ENCODE results near the gene HAUS8. TPM values are rescaled to one million over a fixed set of nuclear protein-coding genes. Genes with fewer than 3 reads are reported as not detected.

HAUS8 gene
- 1 to 10 TPM; 1.0 to 9.8 (median 4.9) TPM for polyA plus RNA-seq

DNA sequence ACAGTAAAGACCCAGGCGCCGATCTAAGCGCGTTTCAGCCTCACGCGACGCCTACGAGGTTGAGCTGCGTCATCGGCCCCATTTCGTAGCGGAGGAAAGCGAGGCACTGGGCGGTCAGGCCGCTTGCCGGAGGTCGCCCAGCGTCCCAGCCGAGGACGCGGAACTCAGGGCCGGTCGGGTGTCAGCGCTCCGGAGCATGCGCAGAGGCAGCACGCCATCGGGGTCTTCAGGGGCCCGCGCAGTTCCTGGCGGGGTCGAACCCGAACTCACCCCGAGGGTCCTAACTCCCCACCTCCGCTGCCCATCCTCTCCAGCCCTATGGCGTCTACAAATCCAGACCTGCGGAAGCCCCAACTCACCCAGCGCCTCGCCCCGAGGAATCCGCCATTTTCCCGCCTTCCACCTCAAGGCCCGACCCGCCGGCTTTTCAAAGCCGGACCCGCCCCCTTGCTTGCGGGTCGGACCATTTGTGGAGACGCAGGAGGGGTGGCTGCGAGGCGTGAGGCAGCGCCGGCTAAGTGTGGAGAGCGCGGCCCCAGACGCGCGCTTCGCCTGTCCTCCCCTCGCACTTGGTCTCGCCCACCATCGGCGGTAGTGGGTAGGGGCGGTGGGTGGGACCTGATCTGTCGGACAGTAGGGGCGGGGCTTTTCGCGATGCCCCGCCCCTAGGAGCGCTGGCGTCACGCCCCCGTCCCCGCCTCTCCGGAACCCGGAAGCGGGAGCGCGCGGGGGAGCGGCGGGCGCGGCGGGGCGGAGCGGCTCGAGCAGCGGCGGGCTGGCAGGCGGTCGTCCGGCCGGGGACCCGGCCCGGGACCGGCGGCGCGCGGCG is at the start of gene HAUS8, which contains the start of gene MYO9B:
HAUS8 (minus strand) TSS at position 418 of the 829 bp plus-strand sequence; CDS start at position 388, 30 bp downstream.
MYO9B (plus strand) TSS at position 743 of the 829 bp plus-strand sequence. CDS start 25,941 bp downstream, outside the sequence.
- peak within 1 kb of the TSS; percentile 96 to 100 (median 99) for H3K4me3 Mint-ChIP-seq

DNA sequence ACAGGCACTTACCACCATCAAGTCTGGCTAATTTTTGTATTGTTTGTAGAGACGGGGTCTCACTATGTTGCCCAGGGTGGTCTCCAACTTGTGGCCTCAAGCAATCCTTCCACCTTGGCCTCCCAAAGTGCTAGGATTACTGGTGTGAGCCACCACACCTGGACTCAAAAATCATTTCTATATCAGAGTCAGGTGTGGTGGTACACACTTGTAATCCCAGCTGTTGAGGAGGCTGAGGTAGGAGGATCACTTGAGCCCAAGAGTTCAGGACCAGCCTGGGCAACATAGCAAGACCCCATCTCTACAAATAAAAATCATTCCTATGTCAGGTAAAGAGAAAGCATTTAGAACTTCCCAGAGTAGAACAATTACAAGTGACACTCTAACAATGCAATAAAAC is 48.8 kb upstream of the HAUS8 start:
- Mint-ChIP-seq H3K27me3 (ENCODE audit: low read depth in 3 of 3) (peaks cover 7 to 18% (median 11%) of the 10 kb centered on the region in 3 donors), H3K4me1 (peaks cover 71 to 72% of the 10 kb centered on the region in 2 donors)

More for the DNA sequence above, at the start of gene HAUS8, which contains the start of gene MYO9B:
- Mint-ChIP-seq H3K27me3 (ENCODE audit: low read depth in 3 of 3) (peaks cover 5 to 22% (median 18%) of the 10 kb centered on the region in 3 donors), H3K9me3 (no peaks in the 10 kb centered on the region), H3K4me1 (peaks cover 56 to 65% of the 10 kb centered on the region in 2 donors), H3K27ac (peak within 1 kb of the TSS; percentile 96 to 100 (median 99)), H3K36me3 (peaks cover 0 to 14% (median 4%) of the 10 kb centered on the region in 3 donors)
- peak; percentile 100 for DNase-seq

DNA sequence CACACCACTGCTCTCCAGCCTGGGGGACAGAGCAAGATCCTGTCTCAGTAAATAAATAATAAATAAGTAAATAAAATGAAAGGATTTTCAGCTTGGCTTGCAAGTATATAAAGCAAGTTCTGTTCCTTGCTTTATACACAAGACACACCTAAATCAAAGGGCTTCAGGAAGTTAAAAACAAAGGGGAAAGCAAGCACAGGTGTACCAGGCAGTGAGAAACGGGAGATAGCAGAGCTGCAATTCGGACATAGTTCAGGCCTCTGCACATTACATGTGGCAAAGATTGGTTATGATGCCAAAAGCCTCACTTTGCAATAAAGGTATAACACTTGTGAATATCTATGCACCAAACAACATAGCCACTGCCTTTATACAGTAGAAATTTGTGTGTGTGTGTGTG is 47.8 kb upstream of the HAUS8 start:
- no peak for DNase-seq
- Mint-ChIP-seq H3K27me3 (ENCODE audit: low read depth in 3 of 3) (peaks cover 7 to 18% (median 11%) of the 10 kb centered on the region in 3 donors), H3K9me3 (no peaks in the 10 kb centered on the region), H3K27ac (peak overlapping the region in 4 of 6 donors; percentile 62 to 100 (median 94)), H3K4me3 (peak overlapping the region in 2 of 5 donors; percentile 12 to 75), H3K4me1 (peaks cover 69 to 75% of the 10 kb centered on the region in 2 donors), H3K36me3 (peaks cover 0 to 3% (median 3%) of the 10 kb centered on the region in 3 donors)

More for the DNA sequence above, 48.8 kb upstream of the HAUS8 start:
- Mint-ChIP-seq H3K9me3 (no peaks in the 10 kb centered on the region), H3K36me3 (peaks cover 0 to 7% (median 3%) of the 10 kb centered on the region in 3 donors), H3K4me3 (peak overlapping the region; percentile 87 to 94 (median 89)), H3K27ac (peak overlapping the region; percentile 99 to 100 (median 100))
- DNase-seq = no peak

- H3K36me3 Mint-ChIP-seq = peaks cover 0 to 3% (median 3%) of the 10 kb centered on the region in 3 donors
- no peaks in the 10 kb centered on the region for H3K9me3 Mint-ChIP-seq
- DNase-seq = no peak
- no peak overlapping the region for H3K4me3 Mint-ChIP-seq
- peaks cover 65 to 77% of the 10 kb centered on the region in 2 donors for H3K4me1 Mint-ChIP-seq
- peaks cover 7 to 19% (median 11%) of the 10 kb centered on the region in 3 donors for H3K27me3 Mint-ChIP-seq (ENCODE audit: low read depth in 3 of 3)
- peak overlapping the region in 1 of 6 donors; percentile 45 for H3K27ac Mint-ChIP-seq
Observed at GRCh38 chr19:17121736-17122293, 46.6 kb upstream of the HAUS8 start.

DNA sequence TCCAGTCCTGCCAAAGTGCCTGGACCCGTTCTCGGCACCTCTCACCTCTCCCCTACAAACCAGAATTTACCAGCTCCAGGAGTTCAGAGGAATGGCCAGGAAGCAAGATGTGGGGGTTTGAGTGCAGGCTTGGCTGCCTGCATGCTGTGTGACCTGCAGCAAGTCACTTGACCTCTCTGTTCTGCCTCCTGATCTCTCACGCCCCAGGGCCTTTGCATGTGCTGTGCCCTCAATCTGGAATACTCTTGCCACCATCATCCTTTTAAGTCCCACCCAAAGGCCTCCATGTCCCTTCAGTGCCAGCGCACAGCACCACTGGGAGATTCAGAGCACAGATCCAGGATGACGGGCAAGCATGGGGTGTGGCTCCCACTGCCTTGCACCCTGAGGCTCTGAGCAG is 43.7 kb upstream of the HAUS8 start:
- Mint-ChIP-seq H3K27ac (peak overlapping the region in 1 of 6 donors; percentile 34), H3K9me3 (no peaks in the 10 kb centered on the region), H3K4me3 (no peak overlapping the region), H3K27me3 (ENCODE audit: low read depth in 3 of 3) (peaks cover 2 to 5% (median 2%) of the 10 kb centered on the region in 3 donors), H3K36me3 (peaks cover 0 to 3% (median 3%) of the 10 kb centered on the region in 3 donors), H3K4me1 (peaks cover 57 to 74% of the 10 kb centered on the region in 2 donors)
- no peak for DNase-seq

GRCh38 chr19:17116996-17117702 is 41.9 kb upstream of the HAUS8 start:
- H3K36me3 Mint-ChIP-seq = peaks cover 0 to 3% (median 3%) of the 10 kb centered on the region in 3 donors
- DNase-seq = no peak
- peaks cover 0 to 4% (median 4%) of the 10 kb centered on the region in 3 donors for H3K27me3 Mint-ChIP-seq (ENCODE audit: low read depth in 3 of 3)
- no peak overlapping the region for H3K4me3 Mint-ChIP-seq
- peak overlapping the region; percentile 35 to 72 (median 52) for H3K27ac Mint-ChIP-seq
- H3K4me1 Mint-ChIP-seq = peaks cover 62 to 73% of the 10 kb centered on the region in 2 donors
- H3K9me3 Mint-ChIP-seq = no peaks in the 10 kb centered on the region

DNA sequence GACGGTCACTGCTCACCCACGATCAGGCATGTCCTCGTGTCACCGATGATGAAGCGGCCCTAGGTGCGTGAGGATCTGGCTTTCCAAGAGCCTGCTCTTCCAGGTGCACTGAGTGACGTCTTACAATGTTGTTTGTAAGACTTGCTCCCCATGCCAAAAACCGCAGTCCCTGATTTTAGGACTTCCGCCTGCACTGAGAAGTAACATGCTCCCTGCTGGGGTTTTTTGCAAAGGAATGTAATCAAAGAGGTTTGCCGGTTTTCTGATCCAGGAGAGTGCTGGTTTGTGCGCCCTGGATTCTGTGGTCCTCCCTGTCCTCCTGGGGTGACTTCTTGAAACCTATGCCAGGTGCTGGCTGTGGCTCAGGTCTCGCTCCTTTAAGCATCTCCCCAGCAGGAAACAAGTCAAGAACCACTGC is 39.2 kb upstream of the HAUS8 start:
- Mint-ChIP-seq H3K4me3 (peak overlapping the region in 1 of 5 donors; percentile 30), H3K4me1 (peaks cover 73 to 83% of the 10 kb centered on the region in 2 donors), H3K27ac (peak overlapping the region in 5 of 6 donors; percentile 16 to 85 (median 53)), H3K36me3 (peaks cover 3 to 5% (median 4%) of the 10 kb centered on the region in 3 donors), H3K27me3 (ENCODE audit: low read depth in 3 of 3) (peaks cover 3 to 9% (median 4%) of the 10 kb centered on the region in 3 donors), H3K9me3 (no peaks in the 10 kb centered on the region)
- DNase-seq = no peak

- Mint-ChIP-seq H3K4me3 (peak overlapping the region; percentile 51 to 72 (median 70)), H3K27ac (peak overlapping the region; percentile 9 to 85 (median 70)), H3K36me3 (peaks cover 3 to 5% (median 4%) of the 10 kb centered on the region in 3 donors), H3K27me3 (ENCODE audit: low read depth in 3 of 3) (peaks cover 3 to 9% (median 4%) of the 10 kb centered on the region in 3 donors), H3K9me3 (no peaks in the 10 kb centered on the region), H3K4me1 (peaks cover 70 to 85% of the 10 kb centered on the region in 2 donors)
- DNase-seq = peak; percentile 30 to 51 (median 38)
Observed at GRCh38 chr19:17113127-17113785, 38.0 kb upstream of the HAUS8 start.

- Mint-ChIP-seq H3K9me3 (no peaks in the 10 kb centered on the region), H3K36me3 (peaks cover 3 to 5% (median 4%) of the 10 kb centered on the region in 3 donors), H3K27ac (peak overlapping the region; percentile 9 to 85 (median 70)), H3K27me3 (ENCODE audit: low read depth in 3 of 3) (peaks cover 3 to 9% (median 4%) of the 10 kb centered on the region in 3 donors), H3K4me3 (peak overlapping the region; percentile 51 to 72 (median 70)), H3K4me1 (peaks cover 70 to 85% of the 10 kb centered on the region in 2 donors)
- DNase-seq = no peak
Observed at GRCh38 chr19:17112700-17113099, 37.4 kb upstream of the HAUS8 start.

DNA sequence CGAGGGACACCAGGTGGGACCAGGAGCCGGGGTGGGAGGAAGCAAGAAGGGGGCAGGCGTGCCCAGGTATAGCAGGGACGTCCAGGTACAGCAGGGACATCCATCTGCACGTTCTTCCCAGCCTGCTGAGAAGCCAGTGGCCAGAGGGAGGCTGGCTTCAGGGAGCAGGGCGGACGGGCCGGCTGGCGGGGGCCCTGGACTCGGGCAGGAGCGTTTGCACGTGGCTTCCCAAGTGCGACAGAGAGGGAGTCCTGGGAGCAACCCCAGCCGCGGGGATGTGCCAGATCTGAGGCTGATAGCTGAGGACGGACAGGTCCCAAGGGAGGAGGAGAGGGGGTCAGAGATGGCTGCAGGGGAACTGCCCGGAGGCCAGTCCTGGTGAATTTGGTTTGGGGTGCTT is 37.0 kb upstream of the HAUS8 start:
- Mint-ChIP-seq H3K27me3 (ENCODE audit: low read depth in 3 of 3) (peaks cover 3 to 8% (median 4%) of the 10 kb centered on the region in 3 donors), H3K4me3 (peak overlapping the region in 3 of 5 donors; percentile 15 to 26 (median 21)), H3K36me3 (peaks cover 3 to 5% (median 4%) of the 10 kb centered on the region in 3 donors), H3K9me3 (no peaks in the 10 kb centered on the region), H3K4me1 (peaks cover 73 to 85% of the 10 kb centered on the region in 2 donors), H3K27ac (peak overlapping the region in 5 of 6 donors; percentile 17 to 81 (median 60))
- no peak for DNase-seq

DNA sequence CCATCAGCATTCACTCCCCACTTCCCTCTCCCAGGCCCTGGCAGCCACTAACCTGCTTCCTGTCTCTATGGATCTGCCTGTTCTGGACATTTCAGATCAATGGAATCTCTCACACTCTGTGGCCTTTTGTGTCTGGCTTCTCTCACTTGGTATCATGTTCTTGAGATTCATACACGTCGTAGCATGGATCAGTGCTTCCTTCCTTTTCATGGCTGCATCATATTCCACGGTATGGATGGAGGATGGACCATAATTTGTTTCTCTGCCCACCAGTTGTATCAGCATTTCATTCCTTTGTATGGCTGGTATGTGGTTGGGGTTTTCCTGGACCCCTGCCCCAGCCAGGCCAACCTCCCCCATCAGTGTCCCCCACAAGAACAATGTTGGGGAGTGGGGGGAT is 36.5 kb upstream of the HAUS8 start:
- Mint-ChIP-seq H3K9me3 (no peaks in the 10 kb centered on the region), H3K4me3 (peak overlapping the region in 3 of 5 donors; percentile 15 to 29 (median 26)), H3K27me3 (ENCODE audit: low read depth in 3 of 3) (peaks cover 3 to 8% (median 4%) of the 10 kb centered on the region in 3 donors), H3K27ac (peak overlapping the region; percentile 35 to 81 (median 46)), H3K36me3 (peaks cover 3 to 5% (median 4%) of the 10 kb centered on the region in 3 donors), H3K4me1 (peaks cover 68 to 80% of the 10 kb centered on the region in 2 donors)
- no peak for DNase-seq

GRCh38 chr19:17110599-17110966 is 35.3 kb upstream of the HAUS8 start:
- no peaks in the 10 kb centered on the region for H3K9me3 Mint-ChIP-seq
- peaks cover 68 to 83% of the 10 kb centered on the region in 2 donors for H3K4me1 Mint-ChIP-seq
- H3K27ac Mint-ChIP-seq = peak overlapping the region; percentile 66 to 84 (median 81)
- peaks cover 3 to 12% (median 4%) of the 10 kb centered on the region in 3 donors for H3K36me3 Mint-ChIP-seq
- peaks cover 3 to 8% (median 3%) of the 10 kb centered on the region in 3 donors for H3K27me3 Mint-ChIP-seq (ENCODE audit: low read depth in 3 of 3)
- DNase-seq = no peak
- H3K4me3 Mint-ChIP-seq = peak overlapping the region; percentile 41 to 62 (median 50)

All from immature natural killer cell (primary cell).